ENCODE data around the gene EBF3. TPM values are rescaled to one million over a fixed set of nuclear protein-coding genes. Genes with fewer than 3 reads are reported as not detected.

The EBF3 gene
- total RNA-seq, 1 experiment from 2014 or later: not detected

- H3K27me3 Mint-ChIP-seq (ENCODE audit: insufficient read depth, unreplicated experiment): no peaks in the 10 kb centered on the region
- no peaks in the 10 kb centered on the region for H3K36me3 Mint-ChIP-seq (ENCODE audit: insufficient read depth, unreplicated experiment)
- H3K9me3 Mint-ChIP-seq (ENCODE audit: unreplicated experiment): peaks cover 6% of the 10 kb centered on the region
- H3K4me3 Mint-ChIP-seq (ENCODE audit: unreplicated experiment): no peak overlapping the region
- BruUV-seq (replicated peaks): no TSS peak
- H3K27ac Mint-ChIP-seq (ENCODE audit: low read depth, unreplicated experiment): no peak overlapping the region
- CTCF ChIA-PET: interaction anchor here (0.8 kb wide), 1 partner anchor 1110 kb away, joined by 3 read pairs; no protein-coding TSS in a partner anchor
- no peak for DNase-seq (ENCODE audit: unreplicated experiment)
- no peaks in the 10 kb centered on the region for H3K4me1 Mint-ChIP-seq (ENCODE audit: insufficient read depth, unreplicated experiment)
- intact Hi-C loops (cut with micrococcal nuclease): no loop called here
- POLR2A ChIA-PET: no interaction called here
- no peak for TF ChIP-seq CTCF (IDR thresholded peaks at IDR 0.05; ENCODE audit: unreplicated experiment)
These were observed 126.0 kb downstream of the EBF3 start for GRCh38 chr10:129837909-129838582.

GRCh38 chr10:129836253-129836652 lies 127.8 kb downstream of the EBF3 start:
- BruUV-seq (replicated peaks): no TSS peak
- ChIA-PET POLR2A (no interaction called here), CTCF (no interaction called here)
- Mint-ChIP-seq H3K27ac (ENCODE audit: low read depth, unreplicated experiment) (no peak overlapping the region), H3K4me1 (ENCODE audit: insufficient read depth, unreplicated experiment) (no peaks in the 10 kb centered on the region), H3K9me3 (ENCODE audit: unreplicated experiment) (peaks cover 5% of the 10 kb centered on the region), H3K4me3 (ENCODE audit: unreplicated experiment) (no peak overlapping the region), H3K27me3 (ENCODE audit: insufficient read depth, unreplicated experiment) (no peaks in the 10 kb centered on the region), H3K36me3 (ENCODE audit: insufficient read depth, unreplicated experiment) (no peaks in the 10 kb centered on the region)
- TF ChIP-seq CTCF (IDR thresholded peaks at IDR 0.05; ENCODE audit: unreplicated experiment): no peak
- intact Hi-C loops (cut with micrococcal nuclease): no loop called here
- DNase-seq (ENCODE audit: unreplicated experiment): no peak

GRCh38 chr10:129833994-129834739 lies 129.9 kb downstream of the EBF3 start:
- TF ChIP-seq CTCF (IDR thresholded peaks at IDR 0.05; ENCODE audit: unreplicated experiment): no peak
- no peak for DNase-seq (ENCODE audit: unreplicated experiment)
- H3K9me3 Mint-ChIP-seq (ENCODE audit: unreplicated experiment): no peaks in the 10 kb centered on the region
- no peaks in the 10 kb centered on the region for H3K36me3 Mint-ChIP-seq (ENCODE audit: insufficient read depth, unreplicated experiment)
- H3K27ac Mint-ChIP-seq (ENCODE audit: low read depth, unreplicated experiment): no peak overlapping the region
- BruUV-seq (replicated peaks): no TSS peak
- H3K4me3 Mint-ChIP-seq (ENCODE audit: unreplicated experiment): no peak overlapping the region
- H3K27me3 Mint-ChIP-seq (ENCODE audit: insufficient read depth, unreplicated experiment): no peaks in the 10 kb centered on the region
- CTCF ChIA-PET: no interaction called here
- intact Hi-C loops (cut with micrococcal nuclease): no loop called here
- POLR2A ChIA-PET: no interaction called here
- no peaks in the 10 kb centered on the region for H3K4me1 Mint-ChIP-seq (ENCODE audit: insufficient read depth, unreplicated experiment)

- Mint-ChIP-seq H3K27ac (ENCODE audit: low read depth, unreplicated experiment) (no peak overlapping the region), H3K36me3 (ENCODE audit: insufficient read depth, unreplicated experiment) (no peaks in the 10 kb centered on the region)
- CTCF ChIA-PET: no interaction called here
These were observed 130.6 kb downstream of the EBF3 start for GRCh38 chr10:129833468-129833950.

More at GRCh38 chr10:129833468-129833950, 130.6 kb downstream of the EBF3 start:
- H3K27me3 Mint-ChIP-seq (ENCODE audit: insufficient read depth, unreplicated experiment): no peaks in the 10 kb centered on the region
- DNase-seq (ENCODE audit: unreplicated experiment): no peak
- no peaks in the 10 kb centered on the region for H3K9me3 Mint-ChIP-seq (ENCODE audit: unreplicated experiment)
- no peak overlapping the region for H3K4me3 Mint-ChIP-seq (ENCODE audit: unreplicated experiment)
- intact Hi-C loops (cut with micrococcal nuclease): no loop called here
- H3K4me1 Mint-ChIP-seq (ENCODE audit: insufficient read depth, unreplicated experiment): no peaks in the 10 kb centered on the region
- no TSS peak for BruUV-seq (replicated peaks)
- POLR2A ChIA-PET: no interaction called here
- TF ChIP-seq CTCF (IDR thresholded peaks at IDR 0.05; ENCODE audit: unreplicated experiment): no peak
